Tibial nerve (tissue), 4 donors: ENCODE measurements around the gene ITGB1.

Source experiments
- EP300 ChIP-seq, 2 donors: sonication (generic); formaldehyde crosslinking; IDR thresholded peaks; one replicate each; pipeline ENCODE4 v1.6.1; 2017; ENCODE audit warnings: antibody characterized with exemption in 2 of 2, mild to moderate bottlenecking in 1 of 2
- POLR2A ChIP-seq, 2 donors: fragments of 450-650 bp; IDR thresholded peaks; one replicate each; pipeline ENCODE4 v1.6.1; 2017; ENCODE audit warnings: antibody characterized with exemption in 2 of 2, mild to moderate bottlenecking in 2 of 2, moderate library complexity in 2 of 2
- TF ChIP-seq, protein P1 (sequence below), 5 experiments: fragments of 200-600 bp in 3 of 5; fragments of 450-650 bp in 2 of 5; sonication (generic) in 3 of 5; IDR thresholded peaks; one replicate each; pipeline ENCODE4 v1.5.1; 2016 to 2019; ENCODE audit warnings: antibody characterized with exemption in 5 of 5, mild to moderate bottlenecking in 3 of 5, moderate library complexity in 2 of 5

DNA sequence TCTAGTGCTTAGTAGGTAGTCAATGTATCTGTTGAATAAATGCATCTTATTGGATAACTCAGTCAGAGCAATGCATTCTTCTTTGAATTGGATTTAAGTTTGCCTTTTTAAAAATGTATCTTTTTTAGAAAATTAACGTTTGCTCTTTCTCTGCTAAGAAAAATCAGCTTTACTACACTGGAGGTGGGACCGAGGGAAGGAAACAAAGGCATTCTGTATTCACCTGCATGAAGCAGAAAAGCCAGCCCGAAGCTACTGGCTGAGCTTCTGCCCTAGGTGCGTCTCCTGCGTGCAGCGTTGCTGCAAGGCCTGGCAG is 22.2 kb upstream of the ITGB1 start:
- TF ChIP-seq, protein P1, sequence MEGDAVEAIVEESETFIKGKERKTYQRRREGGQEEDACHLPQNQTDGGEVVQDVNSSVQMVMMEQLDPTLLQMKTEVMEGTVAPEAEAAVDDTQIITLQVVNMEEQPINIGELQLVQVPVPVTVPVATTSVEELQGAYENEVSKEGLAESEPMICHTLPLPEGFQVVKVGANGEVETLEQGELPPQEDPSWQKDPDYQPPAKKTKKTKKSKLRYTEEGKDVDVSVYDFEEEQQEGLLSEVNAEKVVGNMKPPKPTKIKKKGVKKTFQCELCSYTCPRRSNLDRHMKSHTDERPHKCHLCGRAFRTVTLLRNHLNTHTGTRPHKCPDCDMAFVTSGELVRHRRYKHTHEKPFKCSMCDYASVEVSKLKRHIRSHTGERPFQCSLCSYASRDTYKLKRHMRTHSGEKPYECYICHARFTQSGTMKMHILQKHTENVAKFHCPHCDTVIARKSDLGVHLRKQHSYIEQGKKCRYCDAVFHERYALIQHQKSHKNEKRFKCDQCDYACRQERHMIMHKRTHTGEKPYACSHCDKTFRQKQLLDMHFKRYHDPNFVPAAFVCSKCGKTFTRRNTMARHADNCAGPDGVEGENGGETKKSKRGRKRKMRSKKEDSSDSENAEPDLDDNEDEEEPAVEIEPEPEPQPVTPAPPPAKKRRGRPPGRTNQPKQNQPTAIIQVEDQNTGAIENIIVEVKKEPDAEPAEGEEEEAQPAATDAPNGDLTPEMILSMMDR (IDR thresholded peaks at IDR 0.05): no peak
- TF ChIP-seq POLR2A (IDR thresholded peaks at IDR 0.05): no peak
- no peak for TF ChIP-seq EP300 (IDR thresholded peaks at IDR 0.05)
